Mesangial cell (primary cell): ENCODE measurements around the gene SOBP. TPM values are rescaled to one million over a fixed set of nuclear protein-coding genes. Genes with fewer than 3 reads are reported as not detected.

Experiments
- total RNA-seq: library from RNA; depleted of rRNA; stranded (reverse); fragments of >200 nt; gene quantifications from 2 replicates; pipeline ENCODE4 v1.2.3, GENCODE V29; 2015

Gene SOBP
- total RNA-seq, result 0.63 and 0.98 TPM in 2 replicates

GRCh38 chr6:107489636-107490565, at the start of gene SOBP:
Gene SOBP (plus strand): TSS chr6:107490117. CDS start chr6:107490617, 500 bp downstream.

GRCh38 chr6:107459283-107460082, 30.4 kb upstream of the SOBP start, which contains the start of gene PDSS2:
Gene PDSS2 (minus strand): TSS chr6:107459564. CDS start chr6:107459285, 279 bp downstream.

Other genes with a start within 250 kb of the SOBP start
- 7.5 and 9.1 TPM in 2 replicates for gene PDSS2, start 30.6 kb upstream of the SOBP start, total RNA-seq